Measurements from ENCODE around the gene PARP11. TPM values are rescaled to one million over a fixed set of nuclear protein-coding genes. Genes with fewer than 3 reads are reported as not detected.

Gene PARP11
- total and polyA plus RNA-seq, 2 donors, result 7.1 to 10.4 TPM

- WGBS, result 97% methylated on average over 5 of the region's 5 CpGs
These were observed 70.5 kb downstream of the PARP11 start for GRCh38 chr12:3802721-3803120.

GRCh38 chr12:3797531-3798048 is 75.6 kb downstream of the PARP11 start:
- no peak overlapping the region for H3K4me3 ChIP-seq (ENCODE audit: low read length in 2 of 2)
- 86% methylated on average over 3 of the region's 3 CpGs for WGBS

More at GRCh38 chr12:3802721-3803120, 70.5 kb downstream of the PARP11 start:
- H3K27me3 ChIP-seq (ENCODE audit: control insufficient read depth in 2 of 2, insufficient read depth in 1 of 2, low read length in 1 of 2), result no peaks in the 10 kb centered on the region
- no peaks in the 10 kb centered on the region for H3K4me1 ChIP-seq (ENCODE audit: control insufficient read depth in 2 of 2, insufficient read depth in 2 of 2, low read length in 2 of 2)
- no peak overlapping the region for H3K27ac ChIP-seq (ENCODE audit: low read depth in 1 of 2, low read length in 1 of 2)
- H3K36me3 ChIP-seq (ENCODE audit: control insufficient read depth in 2 of 2, insufficient read depth in 2 of 2, low read length in 1 of 2), result peaks cover 5 to 13% of the 10 kb centered on the region in 2 donors
- H3K9me3 ChIP-seq (ENCODE audit: control insufficient read depth in 2 of 2, insufficient read depth in 1 of 2, low read length in 1 of 2), result no peaks in the 10 kb centered on the region
- DNase-seq (ENCODE audit: low read depth in 6 of 9, low spot score in 9 of 9), result no peak
- H3K4me3 ChIP-seq (ENCODE audit: low read length in 2 of 2), result no peak overlapping the region

DNA sequence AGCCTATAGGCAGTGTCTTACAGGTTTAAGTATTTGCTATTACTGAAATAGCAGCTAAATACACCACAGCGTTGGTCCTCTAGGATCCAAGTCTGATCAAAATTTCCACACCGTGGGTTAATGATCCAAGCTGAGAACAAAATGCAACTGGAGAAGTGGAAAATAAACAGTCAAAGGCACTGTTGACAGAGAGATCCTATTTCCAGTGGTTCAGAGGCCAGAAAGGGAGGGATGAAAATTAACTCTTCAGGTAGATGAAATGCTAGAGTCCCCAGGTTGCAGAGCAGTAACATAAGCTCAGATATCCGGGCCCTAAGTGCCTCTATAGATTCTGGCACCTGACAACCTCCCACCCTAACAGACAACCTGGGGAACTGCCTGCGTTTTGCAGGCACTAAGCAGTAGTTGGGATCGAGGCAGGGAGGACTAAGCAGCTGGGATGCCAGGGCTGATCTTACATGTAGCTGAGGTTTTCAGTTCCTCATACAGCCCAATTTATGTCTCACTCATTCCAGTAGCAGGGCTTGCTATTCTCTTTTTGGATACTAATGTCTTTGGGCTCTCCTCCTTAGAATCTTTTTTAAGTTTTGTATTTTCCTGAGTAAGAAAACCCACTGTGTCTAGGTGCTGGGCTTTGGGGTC is 77.6 kb downstream of the PARP11 start:
- no peak for DNase-seq (ENCODE audit: low read depth in 6 of 9, low spot score in 9 of 9)
- 96% methylated on average over 5 of the region's 5 CpGs for WGBS
- no peak overlapping the region for H3K27ac ChIP-seq (ENCODE audit: low read depth in 1 of 2, low read length in 1 of 2)
- no peak overlapping the region for H3K4me3 ChIP-seq (ENCODE audit: low read length in 2 of 2)
- H3K4me1 ChIP-seq (ENCODE audit: control insufficient read depth in 2 of 2, insufficient read depth in 2 of 2, low read length in 2 of 2), result no peaks in the 10 kb centered on the region
- no peaks in the 10 kb centered on the region for H3K9me3 ChIP-seq (ENCODE audit: control insufficient read depth in 2 of 2, insufficient read depth in 1 of 2, low read length in 1 of 2)
- H3K27me3 ChIP-seq (ENCODE audit: control insufficient read depth in 2 of 2, insufficient read depth in 1 of 2, low read length in 1 of 2), result no peaks in the 10 kb centered on the region
- no peaks in the 10 kb centered on the region for H3K36me3 ChIP-seq (ENCODE audit: control insufficient read depth in 2 of 2, insufficient read depth in 2 of 2, low read length in 1 of 2)

More at GRCh38 chr12:3797531-3798048, 75.6 kb downstream of the PARP11 start:
- Histone ChIP-seq H3K9me3 (ENCODE audit: control insufficient read depth in 2 of 2, insufficient read depth in 1 of 2, low read length in 1 of 2) (no peaks in the 10 kb centered on the region), H3K4me1 (ENCODE audit: control insufficient read depth in 2 of 2, insufficient read depth in 2 of 2, low read length in 2 of 2) (no peaks in the 10 kb centered on the region), H3K36me3 (ENCODE audit: control insufficient read depth in 2 of 2, insufficient read depth in 2 of 2, low read length in 1 of 2) (peaks cover 0 to 1% of the 10 kb centered on the region in 2 donors), H3K27ac (ENCODE audit: low read depth in 1 of 2, low read length in 1 of 2) (no peak overlapping the region), H3K27me3 (ENCODE audit: control insufficient read depth in 2 of 2, insufficient read depth in 1 of 2, low read length in 1 of 2) (no peaks in the 10 kb centered on the region)
- DNase-seq (ENCODE audit: low read depth in 6 of 9, low spot score in 9 of 9), result no peak

- Histone ChIP-seq H3K27ac (ENCODE audit: low read depth in 1 of 2, low read length in 1 of 2) (no peak overlapping the region), H3K36me3 (ENCODE audit: control insufficient read depth in 2 of 2, insufficient read depth in 2 of 2, low read length in 1 of 2) (no peaks in the 10 kb centered on the region), H3K9me3 (ENCODE audit: control insufficient read depth in 2 of 2, insufficient read depth in 1 of 2, low read length in 1 of 2) (no peaks in the 10 kb centered on the region), H3K27me3 (ENCODE audit: control insufficient read depth in 2 of 2, insufficient read depth in 1 of 2, low read length in 1 of 2) (no peaks in the 10 kb centered on the region), H3K4me1 (ENCODE audit: control insufficient read depth in 2 of 2, insufficient read depth in 2 of 2, low read length in 2 of 2) (no peaks in the 10 kb centered on the region), H3K4me3 (ENCODE audit: low read length in 2 of 2) (no peak overlapping the region)
- no peak for DNase-seq (ENCODE audit: low read depth in 6 of 9, low spot score in 9 of 9)
- 89% methylated on average over 2 of the region's 2 CpGs for WGBS
These were observed 78.1 kb downstream of the PARP11 start for GRCh38 chr12:3795066-3795465.

GRCh38 chr12:3792623-3793288 is 80.4 kb downstream of the PARP11 start:
- 93% methylated on average over 10 of the region's 10 CpGs for WGBS
- Histone ChIP-seq H3K9me3 (ENCODE audit: control insufficient read depth in 2 of 2, insufficient read depth in 1 of 2, low read length in 1 of 2) (no peaks in the 10 kb centered on the region), H3K4me1 (ENCODE audit: control insufficient read depth in 2 of 2, insufficient read depth in 2 of 2, low read length in 2 of 2) (no peaks in the 10 kb centered on the region), H3K27ac (ENCODE audit: low read depth in 1 of 2, low read length in 1 of 2) (no peak overlapping the region), H3K4me3 (ENCODE audit: low read length in 2 of 2) (no peak overlapping the region), H3K27me3 (ENCODE audit: control insufficient read depth in 2 of 2, insufficient read depth in 1 of 2, low read length in 1 of 2) (no peaks in the 10 kb centered on the region), H3K36me3 (ENCODE audit: control insufficient read depth in 2 of 2, insufficient read depth in 2 of 2, low read length in 1 of 2) (no peaks in the 10 kb centered on the region)
- DNase-seq (ENCODE audit: low read depth in 6 of 9, low spot score in 9 of 9), result no peak

- WGBS, result 96% methylated on average over 5 of the region's 5 CpGs
- H3K9me3 ChIP-seq (ENCODE audit: control insufficient read depth in 2 of 2, insufficient read depth in 1 of 2, low read length in 1 of 2), result no peaks in the 10 kb centered on the region
- no peak overlapping the region for H3K4me3 ChIP-seq (ENCODE audit: low read length in 2 of 2)
- no peaks in the 10 kb centered on the region for H3K4me1 ChIP-seq (ENCODE audit: control insufficient read depth in 2 of 2, insufficient read depth in 2 of 2, low read length in 2 of 2)
- H3K36me3 ChIP-seq (ENCODE audit: control insufficient read depth in 2 of 2, insufficient read depth in 2 of 2, low read length in 1 of 2), result no peaks in the 10 kb centered on the region
- H3K27ac ChIP-seq (ENCODE audit: low read depth in 1 of 2, low read length in 1 of 2), result no peak overlapping the region
- DNase-seq (ENCODE audit: low read depth in 6 of 9, low spot score in 9 of 9), result no peak
- no peaks in the 10 kb centered on the region for H3K27me3 ChIP-seq (ENCODE audit: control insufficient read depth in 2 of 2, insufficient read depth in 1 of 2, low read length in 1 of 2)
These were observed 81.8 kb downstream of the PARP11 start for GRCh38 chr12:3791256-3791874.

DNA sequence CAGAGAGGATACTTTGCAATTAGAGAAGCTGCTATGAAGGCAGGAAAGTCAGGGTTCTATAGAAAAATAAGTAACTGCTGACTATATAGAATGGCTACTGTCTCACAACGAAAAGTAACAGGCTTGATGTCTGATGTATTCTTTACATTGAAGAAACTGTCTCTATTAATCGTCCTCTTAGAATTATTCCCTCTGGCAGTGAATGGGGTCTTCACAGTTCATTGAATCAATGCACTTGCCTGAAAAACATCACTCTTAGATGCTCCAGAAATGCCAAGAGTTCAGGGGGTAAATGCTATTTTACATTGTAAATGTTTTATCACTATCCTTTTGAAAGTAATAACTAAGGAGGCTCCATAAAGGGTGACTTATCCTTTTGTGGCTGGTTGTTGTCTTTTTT is 82.6 kb downstream of the PARP11 start:
- WGBS, result 96% methylated on average over 2 of the region's 2 CpGs
- Histone ChIP-seq H3K9me3 (ENCODE audit: control insufficient read depth in 2 of 2, insufficient read depth in 1 of 2, low read length in 1 of 2) (no peaks in the 10 kb centered on the region), H3K4me1 (ENCODE audit: control insufficient read depth in 2 of 2, insufficient read depth in 2 of 2, low read length in 2 of 2) (no peaks in the 10 kb centered on the region), H3K4me3 (ENCODE audit: low read length in 2 of 2) (no peak overlapping the region), H3K27me3 (ENCODE audit: control insufficient read depth in 2 of 2, insufficient read depth in 1 of 2, low read length in 1 of 2) (no peaks in the 10 kb centered on the region), H3K27ac (ENCODE audit: low read depth in 1 of 2, low read length in 1 of 2) (no peak overlapping the region), H3K36me3 (ENCODE audit: control insufficient read depth in 2 of 2, insufficient read depth in 2 of 2, low read length in 1 of 2) (no peaks in the 10 kb centered on the region)
- no peak for DNase-seq (ENCODE audit: low read depth in 6 of 9, low spot score in 9 of 9)

DNA sequence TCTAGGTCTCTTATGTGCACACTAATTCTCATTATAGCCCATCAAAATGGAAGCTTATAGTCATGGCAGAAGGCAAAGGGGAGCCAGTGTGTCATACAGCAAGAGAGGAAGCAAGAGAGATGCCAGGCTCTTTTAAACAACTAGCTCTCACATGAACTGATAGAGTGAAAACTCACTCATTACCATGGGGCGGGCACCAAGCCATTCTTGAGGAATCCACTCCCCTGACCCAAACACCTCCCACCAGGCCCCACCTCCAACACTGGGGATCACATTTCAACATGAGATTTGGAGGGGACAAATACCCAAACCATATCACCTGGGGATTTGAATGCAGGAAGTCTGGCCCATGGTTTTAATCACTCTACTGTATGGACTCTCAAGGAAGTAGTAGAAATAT is 83.4 kb downstream of the PARP11 start:
- Histone ChIP-seq H3K36me3 (ENCODE audit: control insufficient read depth in 2 of 2, insufficient read depth in 2 of 2, low read length in 1 of 2) (no peaks in the 10 kb centered on the region), H3K27ac (ENCODE audit: low read depth in 1 of 2, low read length in 1 of 2) (no peak overlapping the region), H3K4me3 (ENCODE audit: low read length in 2 of 2) (no peak overlapping the region), H3K9me3 (ENCODE audit: control insufficient read depth in 2 of 2, insufficient read depth in 1 of 2, low read length in 1 of 2) (no peaks in the 10 kb centered on the region), H3K27me3 (ENCODE audit: control insufficient read depth in 2 of 2, insufficient read depth in 1 of 2, low read length in 1 of 2) (no peaks in the 10 kb centered on the region), H3K4me1 (ENCODE audit: control insufficient read depth in 2 of 2, insufficient read depth in 2 of 2, low read length in 2 of 2) (no peaks in the 10 kb centered on the region)
- no peak for DNase-seq (ENCODE audit: low read depth in 6 of 9, low spot score in 9 of 9)
- WGBS, result 100% methylated on average over 1 of the region's 1 CpG

GRCh38 chr12:3777206-3777809 is 95.9 kb downstream of the PARP11 start:
- Histone ChIP-seq H3K9me3 (ENCODE audit: control insufficient read depth in 2 of 2, insufficient read depth in 1 of 2, low read length in 1 of 2) (no peaks in the 10 kb centered on the region), H3K4me1 (ENCODE audit: control insufficient read depth in 2 of 2, insufficient read depth in 2 of 2, low read length in 2 of 2) (peaks cover 0 to 11% of the 10 kb centered on the region in 2 donors), H3K27me3 (ENCODE audit: control insufficient read depth in 2 of 2, insufficient read depth in 1 of 2, low read length in 1 of 2) (no peaks in the 10 kb centered on the region), H3K4me3 (ENCODE audit: low read length in 2 of 2) (no peak overlapping the region), H3K27ac (ENCODE audit: low read depth in 1 of 2, low read length in 1 of 2) (no peak overlapping the region), H3K36me3 (ENCODE audit: control insufficient read depth in 2 of 2, insufficient read depth in 2 of 2, low read length in 1 of 2) (no peaks in the 10 kb centered on the region)
- 81% methylated on average over 3 of the region's 3 CpGs for whole genome bisulfite sequencing
- peak in 6 of 9 donors; percentile 34 to 74 (median 45) for DNase-seq (ENCODE audit: low read depth in 6 of 9, low spot score in 9 of 9)
